Endometrial microvascular endothelial cells (primary cell): ENCODE measurements around the gene GBP3. TPM values are rescaled to one million over a fixed set of nuclear protein-coding genes. Genes with fewer than 3 reads are reported as not detected.
"Not testable (repeated sequence)": the region's sequence is repeated elsewhere in the genome, so short reads cannot be mapped to it uniquely, and the experiment has no call there.

Experiments used
- in situ Hi-C: cut with HindIII; loops from 2 replicates; pipeline ENCODE4 v1.10.0; 2017; ENCODE audit warnings: low sequenced_read_pairs, low pct_unique_long_range_greater_than_20kb; ENCODE audit errors: inconsistent ontology term
- total RNA-seq: library from RNA; depleted of rRNA; stranded (reverse); fragments of >200 nt; gene quantifications from one replicate; pipeline ENCODE4 v1.2.3, GENCODE V29; 2015; ENCODE audit errors: inconsistent ontology term

GBP3 gene
- total RNA-seq, 1 donor from 2014 or later, result 21.7 TPM

- in situ Hi-C loops, result no loop called here
These were observed 21.3 kb upstream of the GBP3 start for GRCh38 chr1:89043940-89044339.

GRCh38 chr1:89042491-89042890 is 19.8 kb upstream of the GBP3 start:
- in situ Hi-C loops, result no loop called here

GRCh38 chr1:89041721-89042120 is 19.1 kb upstream of the GBP3 start:
- in situ Hi-C loops, result no loop called here

GRCh38 chr1:89041119-89041641 is 18.5 kb upstream of the GBP3 start:
- in situ Hi-C loops, result no loop called here

- in situ Hi-C loops, result no loop called here
These were observed 17.6 kb upstream of the GBP3 start for GRCh38 chr1:89040315-89040626.

GRCh38 chr1:89037186-89037585 is 14.5 kb upstream of the GBP3 start:
- in situ Hi-C loops, result no loop called here

- in situ Hi-C loops, result no loop called here
These were observed 12.4 kb upstream of the GBP3 start for GRCh38 chr1:89035080-89035479.

GRCh38 chr1:89034004-89034403 is 11.3 kb upstream of the GBP3 start:
- in situ Hi-C loops, result not testable (repeated sequence)

- in situ Hi-C loops, result not testable (repeated sequence)
These were observed 6.4 kb upstream of the GBP3 start for GRCh38 chr1:89029051-89029450.

GRCh38 chr1:89025928-89026327 is 3.3 kb upstream of the GBP3 start:
- in situ Hi-C loops, result no loop called here

- in situ Hi-C loops, result no loop called here
These were observed 360 bp upstream of the GBP3 start for GRCh38 chr1:89023026-89023425.

- in situ Hi-C loops, result not testable (repeated sequence)
These were observed 4.3 kb downstream of the GBP3 start for GRCh38 chr1:89018318-89018717.

GRCh38 chr1:89008511-89008910 is 14.2 kb downstream of the GBP3 start:
- in situ Hi-C loops, result no loop called here

GRCh38 chr1:89005286-89006151 is 17.1 kb downstream of the GBP3 start:
- in situ Hi-C loops, result no loop called here

GRCh38 chr1:89002176-89002575 is 20.5 kb downstream of the GBP3 start:
- in situ Hi-C loops, result not testable (repeated sequence)

- in situ Hi-C loops, result no loop called here
These were observed 21.2 kb downstream of the GBP3 start for GRCh38 chr1:89001510-89001909.

- in situ Hi-C loops, result no loop called here
These were observed 23.9 kb downstream of the GBP3 start for GRCh38 chr1:88998716-88999115.

- in situ Hi-C loops, result no loop called here
These were observed 32.2 kb downstream of the GBP3 start for GRCh38 chr1:88990426-88990825.

GRCh38 chr1:88985692-88986091 is 37.0 kb downstream of the GBP3 start:
- in situ Hi-C loops, result no loop called here

- in situ Hi-C loops, result no loop called here
These were observed 37.6 kb downstream of the GBP3 start for GRCh38 chr1:88985032-88985431.

- in situ Hi-C loops, result no loop called here
These were observed 38.1 kb downstream of the GBP3 start for GRCh38 chr1:88984569-88984968.
